Stimulated activated CD4-positive, alpha-beta T cell treated with anti-CD3 and anti-CD28 coated beads, Interleukin-4, amount 100 ng/mL, for 1 hour (primary cell): ENCODE results near the gene CHERP.
A peak's percentile ranks its signal among the peaks of the same experiment; 100 is the strongest.
"Not testable (repeated sequence)": the region's sequence is repeated elsewhere in the genome, so short reads cannot be mapped to it uniquely, and the experiment has no call there.

Experiments used
- DNase-seq: peaks from one replicate; pipeline ENCODE4 v3.0.0-alpha.2; 2020

The CHERP gene

GRCh38 chr19:16518061-16518460, 24.2 kb downstream of the CHERP start:
- DNase-seq: no peak

- no peak for DNase-seq
Measured at GRCh38 chr19:16516923-16517610, 25.2 kb downstream of the CHERP start.

GRCh38 chr19:16516381-16516780, 25.9 kb downstream of the CHERP start:
- DNase-seq: no peak

- DNase-seq: no peak
Measured at GRCh38 chr19:16514383-16515019, 27.7 kb downstream of the CHERP start.

GRCh38 chr19:16512611-16513010, 29.6 kb downstream of the CHERP start:
- not testable (repeated sequence) for DNase-seq

- DNase-seq: no peak
Measured at GRCh38 chr19:16509141-16510061, 32.8 kb downstream of the CHERP start.

- no peak for DNase-seq
Measured at GRCh38 chr19:16508546-16508945, 33.7 kb downstream of the CHERP start.

GRCh38 chr19:16506961-16507360, 35.3 kb downstream of the CHERP start:
- DNase-seq: no peak

GRCh38 chr19:16506161-16506560, 36.1 kb downstream of the CHERP start:
- not testable (repeated sequence) for DNase-seq

GRCh38 chr19:16504271-16504670, 38.0 kb downstream of the CHERP start:
- DNase-seq: no peak

GRCh38 chr19:16497837-16498236, 44.4 kb downstream of the CHERP start:
- DNase-seq: no peak

GRCh38 chr19:16497042-16497441, 45.2 kb downstream of the CHERP start:
- DNase-seq: no peak

- no peak for DNase-seq
Measured at GRCh38 chr19:16496613-16496983, 45.6 kb downstream of the CHERP start.

GRCh38 chr19:16495982-16496612, 46.1 kb downstream of the CHERP start, which contains the start of the genes C19orf44 and CALR3:
TSS of gene C19orf44 (plus strand) at chr19:16496394. CDS start at chr19:16500793, 4,399 bp downstream.
TSS of gene CALR3 (minus strand) at chr19:16496167. CDS start at chr19:16496129, 38 bp downstream.
- DNase-seq: peak; percentile 96

GRCh38 chr19:16486476-16486875, 55.8 kb downstream of the CHERP start:
- DNase-seq: not testable (repeated sequence)

- DNase-seq: no peak
Measured at GRCh38 chr19:16482745-16483144, 59.5 kb downstream of the CHERP start.

- DNase-seq: no peak
Measured at GRCh38 chr19:16477311-16477710, 64.9 kb downstream of the CHERP start.

- no peak for DNase-seq
Measured at GRCh38 chr19:16476401-16476800, 65.8 kb downstream of the CHERP start.

GRCh38 chr19:16473875-16474392, 68.3 kb downstream of the CHERP start:
- no peak for DNase-seq

GRCh38 chr19:16472992-16473391, 69.2 kb downstream of the CHERP start:
- no peak for DNase-seq

GRCh38 chr19:16472559-16472899, 69.7 kb downstream of the CHERP start:
- DNase-seq: not testable (repeated sequence)

GRCh38 chr19:16470911-16471811, 71.1 kb downstream of the CHERP start:
- peak; percentile 26 for DNase-seq
